ENCODE measurements around the gene DGAT2. TPM values are rescaled to one million over a fixed set of nuclear protein-coding genes. Genes with fewer than 3 reads are reported as not detected.
A peak's percentile ranks its signal among the peaks of the same experiment; 100 is the strongest.

Gene DGAT2
- total RNA-seq, 1 donor from 2014 or later: 337 TPM

GRCh38 chr11:75800136-75800675 is 31.6 kb downstream of the DGAT2 start:
- DNase-seq (ENCODE audit: low spot score): peak; percentile 69

- DNase-seq (ENCODE audit: low spot score): peak; percentile 74
Measured at GRCh38 chr11:75800728-75801361, 32.3 kb downstream of the DGAT2 start.

DNA sequence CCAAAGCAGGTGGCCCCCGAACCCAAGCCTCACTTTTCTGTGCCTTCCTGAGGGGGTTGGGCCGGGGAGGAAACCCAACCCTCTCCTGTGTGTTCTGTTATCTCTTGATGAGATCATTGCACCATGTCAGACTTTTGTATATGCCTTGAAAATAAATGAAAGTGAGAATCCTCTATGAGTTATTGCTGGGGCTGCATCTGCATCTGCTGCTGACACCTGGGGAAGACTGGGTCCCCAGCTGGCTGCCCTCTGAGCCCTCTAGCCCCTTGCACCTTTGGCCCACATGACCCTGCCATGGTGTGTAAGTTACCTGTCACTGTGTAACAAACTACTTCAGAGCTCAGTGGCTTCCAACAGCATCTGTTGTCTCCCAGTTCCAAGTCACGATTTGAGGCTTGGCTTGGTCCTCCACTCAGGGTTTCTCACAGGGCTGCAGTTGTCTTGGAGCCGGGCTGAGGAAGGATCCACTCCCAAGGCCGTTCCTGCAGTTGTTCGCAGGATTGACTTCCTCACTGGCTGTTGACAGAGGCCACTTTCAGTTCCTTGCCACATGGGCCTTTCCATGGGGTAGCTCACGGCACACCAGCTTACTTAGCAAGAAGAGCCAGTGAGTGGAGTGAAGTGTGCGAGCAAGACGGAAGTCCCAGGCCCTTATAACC is 32.9 kb downstream of the DGAT2 start:
- peak; percentile 83 for DNase-seq (ENCODE audit: low spot score)

DNA sequence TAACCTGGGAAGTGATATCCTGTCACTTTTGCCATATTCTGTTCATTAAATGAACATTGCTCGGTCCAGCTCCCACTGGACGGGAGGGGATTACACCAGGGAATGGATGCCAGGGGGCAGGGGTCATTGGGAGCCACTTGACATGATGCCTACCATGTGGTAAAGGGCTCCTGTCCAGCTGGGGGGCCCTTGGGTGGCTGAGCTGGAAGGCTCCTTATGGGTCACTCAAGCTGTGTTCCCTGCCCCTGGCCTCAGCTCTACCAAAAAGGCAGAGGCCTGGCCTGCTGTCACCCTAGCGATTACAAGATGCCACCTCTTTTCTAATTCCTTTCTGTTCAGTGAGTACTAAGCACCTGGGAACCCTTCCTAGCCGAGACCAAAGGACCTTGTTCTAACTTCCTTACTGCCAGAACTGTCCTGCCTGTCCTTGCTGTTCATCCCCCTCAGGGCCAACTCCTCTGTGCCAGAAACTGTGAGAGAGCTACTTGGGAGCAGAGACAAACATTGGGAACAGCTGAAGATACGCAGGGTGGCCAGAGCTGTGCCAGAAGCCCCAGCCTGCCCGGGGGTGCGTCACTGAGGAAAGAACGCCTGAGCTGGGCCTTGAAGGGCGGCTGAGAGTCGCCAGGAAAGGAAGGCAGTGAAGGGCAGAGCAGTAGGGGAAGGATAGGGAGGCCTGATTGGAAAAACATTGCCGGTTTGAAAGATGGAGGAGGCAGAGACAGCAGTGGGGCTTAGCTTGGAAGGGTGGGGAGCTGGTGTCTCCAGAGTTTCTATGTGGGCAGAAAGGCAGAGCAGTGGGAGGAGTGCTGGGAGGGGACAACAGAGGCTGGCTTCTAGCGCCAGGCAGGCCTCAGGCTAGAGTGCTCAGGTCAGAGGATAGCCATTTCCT is 33.7 kb downstream of the DGAT2 start:
- peak; percentile 65 for DNase-seq (ENCODE audit: low spot score)

GRCh38 chr11:75802913-75803820 is 34.6 kb downstream of the DGAT2 start:
- peak; percentile 85 for DNase-seq (ENCODE audit: low spot score)

GRCh38 chr11:75809111-75809510 is 40.5 kb downstream of the DGAT2 start:
- DNase-seq (ENCODE audit: low spot score): no peak

DNA sequence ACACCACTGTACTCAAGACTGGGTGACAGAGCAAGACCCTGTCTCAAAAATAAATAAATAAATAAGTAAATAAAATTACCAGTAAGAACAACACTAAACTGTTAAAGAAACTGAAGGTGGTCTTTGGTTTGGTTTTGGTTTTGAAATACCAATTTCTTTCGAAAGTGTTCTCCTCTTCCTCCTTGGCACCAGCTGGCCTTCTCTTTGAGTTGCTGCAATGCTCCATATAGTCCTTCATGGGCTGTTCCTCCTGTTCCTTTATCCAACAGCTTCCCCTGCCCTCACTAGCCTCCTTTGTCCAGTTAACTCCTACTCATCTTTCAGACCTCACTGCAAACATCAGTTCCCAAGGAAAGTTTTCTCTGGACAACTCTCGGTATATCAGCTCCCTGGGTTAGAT is 41.4 kb downstream of the DGAT2 start:
- no peak for DNase-seq (ENCODE audit: low spot score)

DNA sequence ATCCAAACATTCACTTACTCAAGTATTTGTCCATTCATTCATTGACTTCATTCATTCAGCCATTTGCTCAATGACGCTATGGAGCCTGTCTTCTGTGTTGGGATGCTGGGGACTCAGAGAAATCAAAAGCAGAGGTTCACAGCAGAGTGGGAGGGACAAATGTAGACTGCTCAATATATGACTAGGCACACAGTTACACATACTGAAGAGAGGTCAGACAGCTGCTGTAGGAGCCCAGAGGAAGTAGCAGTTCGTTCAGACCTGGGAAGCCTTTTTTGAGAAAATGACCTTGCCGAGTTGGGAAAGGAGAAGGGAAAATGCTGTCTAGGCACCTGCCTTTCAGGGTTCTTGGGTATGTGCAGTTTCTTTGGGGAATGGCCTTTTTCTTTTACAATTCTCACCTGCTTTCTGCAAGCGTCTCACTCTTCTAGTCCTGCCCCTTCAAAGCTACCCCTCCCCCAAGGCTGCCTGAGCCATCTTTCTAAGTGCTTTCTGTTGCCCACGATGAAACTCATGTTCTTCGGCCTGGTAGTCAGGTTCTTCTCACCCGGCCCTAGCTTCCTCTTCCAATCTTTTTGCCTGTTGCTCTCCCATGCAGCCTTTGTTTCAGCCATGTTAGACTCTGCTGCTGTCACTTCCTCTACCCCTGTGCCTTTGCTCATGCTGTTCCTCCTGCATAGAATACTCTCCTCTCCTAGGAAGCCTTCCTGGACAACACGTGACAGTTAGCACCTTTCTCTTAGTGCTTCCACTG is 42.2 kb downstream of the DGAT2 start:
- no peak for DNase-seq (ENCODE audit: low spot score)

DNA sequence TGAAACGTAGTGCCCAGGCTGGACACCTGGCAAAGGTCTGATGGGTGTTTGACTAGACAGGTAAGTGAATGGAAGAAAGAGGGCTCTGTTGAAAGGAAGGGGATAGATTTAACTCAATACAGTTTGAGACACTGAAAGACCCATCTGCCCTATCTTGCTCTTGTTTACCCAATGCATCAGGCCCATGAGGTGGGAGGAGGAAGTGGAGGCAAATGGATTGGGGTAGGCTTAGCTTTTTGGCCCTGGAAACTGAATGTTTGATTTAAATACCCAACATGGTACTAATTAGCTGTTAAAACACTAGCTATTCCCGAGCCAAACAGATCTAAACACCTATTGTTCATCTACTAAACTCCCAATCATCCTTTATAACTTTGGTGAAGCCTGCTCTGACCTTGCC is 42.9 kb downstream of the DGAT2 start:
- DNase-seq (ENCODE audit: low spot score): no peak

- no peak for DNase-seq (ENCODE audit: low spot score)
Measured at GRCh38 chr11:75812542-75813040, 44.0 kb downstream of the DGAT2 start.

DNA sequence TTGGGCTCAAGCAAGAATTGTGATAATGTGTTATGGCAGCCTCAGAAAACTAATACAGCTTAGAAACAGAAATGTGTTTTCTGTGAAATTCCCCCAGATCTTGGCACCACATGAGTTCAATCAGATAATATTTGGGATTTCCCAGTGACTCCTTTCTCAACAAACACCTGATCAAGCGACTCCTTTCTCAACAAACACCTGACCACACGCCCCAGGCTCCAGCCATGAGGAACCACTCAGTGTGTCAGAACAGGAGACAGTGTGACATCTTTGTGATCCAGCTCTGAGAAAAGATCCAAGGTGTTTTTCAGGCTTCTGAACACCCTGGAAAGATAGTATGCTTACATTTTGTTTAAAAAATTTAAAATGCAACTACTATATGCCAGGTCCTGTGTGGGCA is 44.5 kb downstream of the DGAT2 start:
- DNase-seq (ENCODE audit: low spot score): no peak

DNA sequence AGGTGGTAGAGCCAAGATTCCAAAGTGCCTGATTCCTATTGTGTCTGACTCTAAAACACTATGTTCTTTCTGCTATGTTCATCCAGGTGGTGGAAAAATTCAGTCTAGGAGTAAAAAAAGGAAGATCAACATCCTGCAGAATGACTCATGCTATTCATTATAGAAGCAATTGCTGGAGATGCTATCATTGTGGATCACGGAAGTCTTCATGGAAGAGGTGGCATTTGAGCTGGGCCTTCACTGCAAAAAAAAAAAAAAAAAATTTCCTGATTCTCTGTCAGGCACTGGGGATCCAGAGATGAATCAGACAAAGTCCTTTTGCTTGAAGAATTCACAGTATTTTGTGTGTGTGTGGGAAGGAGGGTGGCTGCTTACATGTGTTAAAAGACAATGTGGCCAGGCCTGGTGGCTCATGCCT is 45.1 kb downstream of the DGAT2 start:
- no peak for DNase-seq (ENCODE audit: low spot score)

DNA sequence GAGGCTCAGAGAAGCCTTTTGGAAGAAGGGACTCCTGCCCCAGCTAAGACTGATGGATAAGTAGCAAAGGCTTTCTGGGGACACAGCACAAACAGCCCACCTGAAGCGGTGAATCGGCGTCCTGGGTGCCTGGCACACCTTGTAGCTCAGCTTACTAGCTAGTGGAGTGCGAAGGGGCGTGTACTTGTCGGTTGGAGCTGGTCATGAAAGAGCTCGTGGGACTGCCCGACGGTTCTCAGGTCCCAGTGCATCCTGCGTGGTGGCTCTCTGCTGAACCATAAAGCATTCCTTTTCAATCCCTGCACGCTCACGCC is 45.7 kb downstream of the DGAT2 start:
- DNase-seq (ENCODE audit: low spot score): no peak

DNA sequence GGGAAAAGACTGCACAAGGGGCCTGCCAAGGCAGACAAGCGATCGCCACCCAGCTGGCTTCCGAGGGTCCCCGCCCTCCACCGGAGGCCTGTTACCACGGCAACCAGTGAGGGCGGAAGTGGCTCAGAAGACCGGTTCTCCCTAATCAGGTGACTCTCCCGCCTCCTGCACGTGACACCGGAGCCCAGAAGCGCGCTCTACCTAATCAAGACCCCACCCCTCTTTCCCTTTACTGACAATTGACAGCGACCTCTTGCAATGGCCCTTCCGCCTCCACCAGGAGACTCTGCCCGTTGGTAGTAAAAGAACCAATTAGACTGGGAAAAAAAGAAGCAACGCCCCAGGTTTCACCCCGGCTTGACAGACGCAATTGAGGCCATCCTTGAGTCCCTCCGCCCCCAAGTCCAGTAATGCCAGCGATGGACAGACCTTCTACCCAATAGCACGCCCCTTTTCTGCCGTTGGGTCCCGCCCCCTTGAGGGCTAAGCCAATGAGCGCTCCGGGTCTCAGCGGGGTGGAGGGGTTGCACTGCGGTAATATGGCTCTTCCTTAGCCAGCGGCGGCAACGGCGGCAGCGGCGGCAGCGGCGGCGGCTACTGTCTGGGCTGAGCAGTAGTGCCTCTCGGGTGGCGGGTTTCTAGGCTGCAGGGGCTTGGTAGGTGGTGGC is 46.2 kb downstream of the DGAT2 start, which contains the start of gene UVRAG:
Gene UVRAG, plus strand, starts transcription at position 534 of the 668 bp plus-strand sequence. CDS start 198 bp downstream, outside the sequence.
- DNase-seq (ENCODE audit: low spot score): peak; percentile 99

DNA sequence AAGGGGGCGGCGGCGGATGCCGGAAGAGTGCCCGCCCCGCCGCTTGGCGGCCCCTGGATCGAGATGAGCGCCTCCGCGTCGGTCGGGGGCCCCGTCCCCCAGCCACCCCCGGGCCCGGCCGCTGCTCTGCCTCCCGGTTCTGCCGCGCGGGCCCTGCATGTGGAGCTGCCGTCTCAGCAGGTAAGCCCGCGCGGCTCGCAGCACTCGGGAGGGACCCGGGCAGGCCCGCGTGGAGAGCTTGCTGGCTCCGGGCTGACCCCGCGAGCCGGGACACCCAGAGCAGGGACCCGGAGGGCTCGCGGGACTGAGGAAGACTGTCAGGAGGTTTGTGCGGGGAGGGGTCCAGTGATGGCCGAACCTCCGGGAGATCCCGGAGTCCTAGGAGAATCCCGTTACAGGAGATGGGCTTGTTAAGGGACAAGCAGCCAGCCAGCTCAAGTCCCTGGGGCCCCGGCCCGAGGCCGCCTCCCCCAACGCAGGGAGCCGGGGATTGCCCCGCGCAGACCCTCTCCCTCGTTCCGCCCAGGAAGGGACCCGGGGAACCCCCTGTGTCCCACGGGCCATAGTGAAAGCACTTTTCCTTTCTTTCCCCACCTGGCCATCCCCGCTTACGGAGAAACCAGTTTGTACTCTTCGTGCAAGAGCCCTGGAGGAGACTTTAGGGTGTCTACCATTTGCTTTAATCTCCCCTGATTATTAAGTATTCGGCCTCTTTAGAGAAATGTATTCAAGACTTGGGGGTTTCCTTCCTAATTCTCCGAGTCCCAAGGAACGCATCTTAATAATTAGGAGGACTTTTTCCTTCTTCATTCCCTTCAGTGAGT is 47.0 kb downstream of the DGAT2 start:
- no peak for DNase-seq (ENCODE audit: low spot score)

GRCh38 chr11:75816561-75817239 is 48.1 kb downstream of the DGAT2 start:
- no peak for DNase-seq (ENCODE audit: low spot score)

- no peak for DNase-seq (ENCODE audit: low spot score)
Measured at GRCh38 chr11:75820645-75821044, 52.1 kb downstream of the DGAT2 start.

DNA sequence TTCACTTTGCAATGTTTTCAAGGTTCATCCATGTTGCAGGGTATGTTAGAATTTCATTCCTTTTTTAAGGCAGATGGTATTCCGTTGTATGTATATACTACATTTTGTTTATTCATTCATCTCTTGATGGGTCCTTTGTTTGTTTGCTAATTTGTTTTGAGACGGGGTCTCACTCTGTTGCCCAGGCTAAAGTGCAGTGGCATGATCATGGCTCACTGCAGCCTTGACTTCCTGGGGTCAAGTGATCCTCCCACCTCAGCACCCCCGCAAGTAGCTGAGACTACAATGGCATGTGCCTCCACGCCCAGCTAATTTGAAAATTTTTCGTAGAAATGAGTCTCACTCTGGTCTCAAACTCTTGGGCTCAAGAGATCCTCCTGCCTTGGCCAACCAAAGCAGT is 52.6 kb downstream of the DGAT2 start:
- DNase-seq (ENCODE audit: low spot score): no peak

All from mesenteric fat pad (tissue), 1 donor.